ENCODE measurements around the gene TAF5L.

Gene TAF5L

DNA sequence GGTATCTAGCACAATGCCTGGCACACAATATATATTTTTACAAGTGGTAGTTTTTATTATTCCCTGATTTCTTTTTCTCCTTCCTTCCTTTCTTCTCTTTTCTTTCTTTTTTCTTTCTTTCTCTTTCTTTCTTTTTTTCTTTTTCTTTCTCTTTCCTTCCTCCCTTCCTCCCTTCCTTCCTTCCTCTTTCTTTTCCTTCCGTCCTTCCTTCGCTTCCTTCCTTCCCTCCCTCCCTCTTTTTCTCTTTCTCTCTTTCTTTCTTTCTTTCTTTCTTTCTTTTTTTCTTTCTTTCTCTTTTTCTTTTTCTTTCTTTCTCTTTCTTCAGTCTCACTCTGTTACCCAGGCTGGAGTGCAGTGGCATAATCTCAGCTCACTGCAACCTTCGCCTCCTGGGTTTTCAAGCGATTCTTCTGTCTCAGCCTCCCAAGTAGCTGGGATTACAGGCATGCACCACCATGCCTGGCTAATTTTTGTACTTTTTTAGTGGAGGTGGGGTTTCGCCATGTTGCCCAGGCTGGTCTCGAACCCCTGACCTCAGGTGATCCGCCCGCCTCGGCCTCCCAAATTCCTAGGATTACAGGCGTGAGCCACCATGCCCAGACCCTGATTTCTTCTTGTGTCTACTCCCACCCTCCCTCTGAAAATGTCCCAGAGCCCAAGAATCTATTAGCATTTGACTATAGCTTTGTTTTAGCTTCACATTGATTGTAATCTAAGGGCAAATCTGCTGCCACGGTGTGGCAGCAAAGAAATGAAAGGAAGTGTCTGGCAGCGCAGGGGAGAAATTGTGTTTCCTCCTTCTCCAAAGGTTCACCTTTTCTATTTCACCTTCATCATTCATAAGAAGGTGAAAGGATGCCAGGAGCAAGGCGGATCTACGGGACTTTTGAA, 47.5 kb downstream of the TAF5L start:
- TF ChIP-seq, protein P1, sequence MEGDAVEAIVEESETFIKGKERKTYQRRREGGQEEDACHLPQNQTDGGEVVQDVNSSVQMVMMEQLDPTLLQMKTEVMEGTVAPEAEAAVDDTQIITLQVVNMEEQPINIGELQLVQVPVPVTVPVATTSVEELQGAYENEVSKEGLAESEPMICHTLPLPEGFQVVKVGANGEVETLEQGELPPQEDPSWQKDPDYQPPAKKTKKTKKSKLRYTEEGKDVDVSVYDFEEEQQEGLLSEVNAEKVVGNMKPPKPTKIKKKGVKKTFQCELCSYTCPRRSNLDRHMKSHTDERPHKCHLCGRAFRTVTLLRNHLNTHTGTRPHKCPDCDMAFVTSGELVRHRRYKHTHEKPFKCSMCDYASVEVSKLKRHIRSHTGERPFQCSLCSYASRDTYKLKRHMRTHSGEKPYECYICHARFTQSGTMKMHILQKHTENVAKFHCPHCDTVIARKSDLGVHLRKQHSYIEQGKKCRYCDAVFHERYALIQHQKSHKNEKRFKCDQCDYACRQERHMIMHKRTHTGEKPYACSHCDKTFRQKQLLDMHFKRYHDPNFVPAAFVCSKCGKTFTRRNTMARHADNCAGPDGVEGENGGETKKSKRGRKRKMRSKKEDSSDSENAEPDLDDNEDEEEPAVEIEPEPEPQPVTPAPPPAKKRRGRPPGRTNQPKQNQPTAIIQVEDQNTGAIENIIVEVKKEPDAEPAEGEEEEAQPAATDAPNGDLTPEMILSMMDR (IDR thresholded peaks at IDR 0.05; ENCODE audit: control insufficient read depth, extremely low read depth, insufficient read depth): peak; percentile 18; the same call in 1 of the 2 replicates
- no peak overlapping the region for H3K4me3 ChIP-seq (ENCODE audit: low read depth, low read length)
- DNase-seq (ENCODE audit: low read depth): no peak

DNA sequence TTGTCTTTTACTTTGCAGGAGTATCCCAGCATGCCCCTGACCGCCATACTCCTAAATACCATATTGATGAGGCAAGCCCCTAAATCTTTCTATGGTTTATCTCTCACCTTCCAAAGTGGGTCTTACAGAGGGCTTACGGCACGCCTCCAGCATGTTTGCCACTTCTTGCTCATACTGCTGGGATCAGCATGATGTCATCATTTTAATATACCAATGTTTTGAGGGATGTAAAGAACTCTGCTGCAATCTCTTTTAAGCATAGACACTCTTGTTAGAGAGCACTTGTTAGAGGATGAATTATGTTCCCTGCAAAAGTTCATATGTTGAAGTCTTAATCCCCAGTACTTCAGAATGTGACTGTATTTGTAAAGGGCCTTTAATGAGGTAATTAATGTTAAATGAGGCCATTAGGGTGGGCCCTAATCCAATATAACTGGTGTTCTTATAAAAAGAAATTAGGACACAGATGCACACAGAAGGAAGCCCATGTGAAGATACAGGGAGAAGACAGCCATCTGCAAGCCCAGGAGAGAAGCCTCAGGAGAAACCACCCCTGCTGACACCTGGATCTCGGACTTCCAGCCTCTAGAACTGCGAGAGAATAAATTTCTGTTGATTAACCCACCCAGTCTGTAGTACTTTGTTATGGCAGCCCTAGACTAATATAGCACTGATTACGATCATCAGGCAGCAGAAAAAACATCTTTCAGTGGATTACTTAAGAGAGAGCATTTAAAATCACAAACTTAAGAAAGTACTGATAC, 51.1 kb downstream of the TAF5L start:
- H3K4me3 ChIP-seq (ENCODE audit: low read depth, low read length): no peak overlapping the region
- DNase-seq (ENCODE audit: low read depth): no peak
- TF ChIP-seq, protein P1 (IDR thresholded peaks at IDR 0.05; ENCODE audit: control insufficient read depth, extremely low read depth, insufficient read depth): no peak

DNA sequence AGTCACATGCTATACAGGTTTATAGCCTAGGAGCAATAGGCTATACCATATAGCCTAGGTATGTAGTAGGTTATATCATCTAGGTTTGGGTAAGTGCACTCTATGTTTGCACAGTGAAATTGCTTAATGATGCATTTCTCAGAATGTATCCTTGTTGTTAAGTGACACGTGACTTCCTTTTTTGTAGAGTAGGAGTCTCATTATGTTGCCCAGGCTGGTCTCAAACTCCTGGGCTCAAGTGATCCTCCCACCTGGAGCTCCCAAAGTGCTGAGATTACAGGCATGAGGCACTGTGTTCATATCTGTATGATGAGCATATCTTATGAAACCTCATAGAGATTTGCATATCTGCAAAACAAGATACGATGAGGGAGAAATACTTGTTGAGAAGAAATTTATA, 53.6 kb downstream of the TAF5L start:
- TF ChIP-seq, protein P1 (IDR thresholded peaks at IDR 0.05; ENCODE audit: control insufficient read depth, extremely low read depth, insufficient read depth): no peak
- no peak for DNase-seq (ENCODE audit: low read depth)
- no peak overlapping the region for H3K4me3 ChIP-seq (ENCODE audit: low read depth, low read length)

DNA sequence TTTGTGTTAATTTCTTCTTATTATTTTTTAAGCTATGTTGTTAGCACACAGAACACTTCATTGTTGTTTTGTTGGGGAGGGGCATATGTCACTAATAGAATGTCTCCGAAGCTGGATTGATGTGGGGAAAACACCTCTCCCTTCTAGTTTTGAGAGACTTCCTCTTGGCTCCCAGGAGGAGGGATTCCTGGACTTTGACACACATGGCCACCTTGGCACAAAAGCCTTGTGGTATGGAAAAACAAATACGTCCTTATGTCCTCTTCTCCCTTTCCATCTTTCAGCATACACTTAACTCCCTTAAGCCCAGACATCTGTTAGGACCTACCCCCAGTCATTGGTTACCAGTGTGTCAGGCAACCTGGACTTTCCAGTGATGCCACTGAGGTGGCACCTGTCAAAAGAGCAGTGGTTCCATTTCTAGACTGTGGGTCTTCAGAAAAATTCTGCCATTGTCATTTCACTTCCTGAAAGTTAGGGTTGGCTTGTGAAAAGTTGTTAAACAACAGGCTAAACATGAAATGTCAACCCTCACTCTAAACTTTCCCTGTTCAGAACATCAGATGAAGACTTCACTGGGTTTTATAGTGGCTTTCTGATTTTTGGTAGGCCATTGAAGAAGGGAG, 54.9 kb downstream of the TAF5L start:
- DNase-seq (ENCODE audit: low read depth): no peak
- TF ChIP-seq, protein P1 (IDR thresholded peaks at IDR 0.05; ENCODE audit: control insufficient read depth, extremely low read depth, insufficient read depth): no peak
- H3K4me3 ChIP-seq (ENCODE audit: low read depth, low read length): no peak overlapping the region

DNA sequence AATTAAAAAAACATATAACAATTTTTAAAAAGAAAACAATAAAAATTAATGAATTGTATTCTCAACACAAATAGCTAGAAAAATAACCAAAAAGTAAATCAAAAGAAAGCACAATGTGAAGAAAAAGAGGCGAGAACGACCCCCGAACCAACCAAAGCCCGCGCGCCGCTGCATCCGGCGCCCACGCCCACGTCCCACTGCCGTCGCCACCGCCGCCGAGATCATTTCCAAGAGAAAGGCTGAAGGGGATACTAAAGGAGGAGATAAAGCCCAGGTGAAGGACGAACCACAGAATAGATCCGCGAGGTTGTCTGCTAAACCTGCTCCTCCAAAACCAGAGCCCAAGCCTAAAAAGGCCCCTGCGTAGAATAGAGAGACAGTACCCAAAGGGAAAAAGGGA, 55.6 kb downstream of the TAF5L start:
- no peak overlapping the region for H3K4me3 ChIP-seq (ENCODE audit: low read depth, low read length)
- DNase-seq (ENCODE audit: low read depth): no peak
- TF ChIP-seq, protein P1 (IDR thresholded peaks at IDR 0.05; ENCODE audit: control insufficient read depth, extremely low read depth, insufficient read depth): no peak

DNA sequence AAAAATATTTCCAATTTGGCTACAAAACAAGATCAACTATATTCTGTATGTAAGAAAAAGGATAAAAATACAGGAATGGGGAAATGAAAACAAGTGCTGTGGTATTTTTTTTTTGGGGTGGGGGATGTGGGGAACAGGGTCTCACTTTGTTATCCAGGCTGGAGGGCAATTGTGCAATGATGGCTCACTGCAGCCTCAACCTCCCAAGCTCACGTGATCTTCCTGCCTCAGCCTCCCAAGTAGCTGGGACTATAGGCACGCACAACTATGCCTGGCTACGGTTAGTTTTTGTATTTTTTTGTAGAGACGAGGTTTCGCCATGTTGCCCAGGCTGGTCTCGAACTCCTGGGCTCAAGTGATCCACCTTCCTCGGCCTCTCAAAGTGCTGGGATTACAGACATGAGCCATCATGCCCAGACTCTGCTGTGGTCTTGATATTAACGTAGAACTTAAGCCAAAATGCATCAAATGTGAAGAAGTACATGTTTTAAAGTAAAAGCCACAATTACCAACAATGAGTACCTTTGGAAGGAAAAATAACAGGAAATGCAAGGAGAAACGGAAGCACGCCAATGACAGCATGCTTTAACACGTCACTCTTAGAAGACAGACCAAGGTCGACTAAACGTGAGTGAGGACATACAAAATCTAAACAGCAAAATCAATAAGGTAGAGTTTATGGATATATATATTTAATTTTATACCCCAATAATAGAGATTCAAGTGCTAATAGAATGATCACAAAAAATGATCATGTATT, 58.6 kb downstream of the TAF5L start:
- no peak for DNase-seq (ENCODE audit: low read depth)
- TF ChIP-seq, protein P1 (IDR thresholded peaks at IDR 0.05; ENCODE audit: control insufficient read depth, extremely low read depth, insufficient read depth): no peak
- no peak overlapping the region for H3K4me3 ChIP-seq (ENCODE audit: low read depth, low read length)
